ENCODE results near the gene SMYD3.
A peak's percentile ranks its signal among the peaks of the same experiment; 100 is the strongest.

SMYD3 gene

DNA sequence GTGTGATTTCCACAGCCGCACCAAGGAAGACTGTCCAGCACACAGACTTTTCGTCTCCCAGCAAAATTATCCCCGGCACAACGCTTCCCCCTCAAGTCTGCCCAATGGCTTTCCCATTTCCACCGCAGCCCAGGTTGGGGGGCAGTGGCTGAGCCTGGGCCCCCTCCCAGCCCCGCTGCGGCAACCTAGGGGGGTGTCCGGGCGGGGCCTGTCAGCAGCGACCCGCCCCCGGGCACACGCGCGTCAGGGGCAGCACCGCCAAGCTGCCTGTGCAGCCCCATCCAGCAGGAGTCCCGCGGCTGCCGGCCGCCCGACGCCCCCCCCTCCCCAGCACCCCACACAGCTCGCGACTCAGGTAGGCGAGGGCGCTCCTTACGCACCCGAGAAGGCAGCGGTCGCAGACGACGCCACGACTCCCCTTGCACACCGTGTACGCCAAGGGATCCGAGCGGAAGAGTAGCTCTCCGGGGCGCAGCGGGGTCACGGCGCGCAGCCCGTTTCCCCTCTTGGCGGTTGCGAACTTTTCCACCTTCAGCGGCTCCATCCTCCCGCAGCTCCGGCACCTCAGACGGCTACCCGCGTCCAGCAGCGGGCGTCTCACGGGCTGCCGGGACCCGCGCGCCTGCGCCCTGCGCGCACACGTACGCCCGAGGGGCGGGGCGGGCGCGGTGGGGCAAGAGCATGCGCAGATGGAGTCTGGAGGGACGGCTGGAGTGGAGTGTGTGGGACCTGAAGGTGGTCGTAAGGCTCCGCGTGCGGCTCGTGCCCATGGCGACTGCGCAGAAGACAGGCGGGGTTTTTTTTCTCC is at the start of gene SMYD3:
Gene SMYD3, minus strand, starts transcription at position 606 of the 808 bp plus-strand sequence.
- DNase-seq (ENCODE audit: low read depth in 2 of 2): peak; percentile 49 to 52

DNA sequence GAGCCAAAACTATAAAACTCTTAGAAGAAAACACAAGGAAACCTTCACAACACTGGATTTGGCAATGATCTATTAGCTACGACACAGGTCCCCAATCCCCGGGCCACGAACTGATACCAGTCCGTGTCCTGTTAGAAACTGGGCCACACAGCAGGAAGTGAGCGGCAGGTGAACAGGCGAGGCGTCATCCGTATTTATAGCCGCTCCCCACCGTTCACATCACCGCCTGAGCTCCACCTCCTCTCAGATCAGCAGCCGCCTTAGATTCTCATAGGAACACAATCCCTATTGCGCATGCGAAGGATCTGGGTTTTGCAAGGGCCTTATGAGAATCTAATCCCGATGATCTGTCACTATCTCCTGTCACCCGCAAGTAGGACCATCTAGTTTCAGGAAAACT is 47.1 kb upstream of the SMYD3 start:
- DNase-seq (ENCODE audit: low read depth in 2 of 2): no peak

DNA sequence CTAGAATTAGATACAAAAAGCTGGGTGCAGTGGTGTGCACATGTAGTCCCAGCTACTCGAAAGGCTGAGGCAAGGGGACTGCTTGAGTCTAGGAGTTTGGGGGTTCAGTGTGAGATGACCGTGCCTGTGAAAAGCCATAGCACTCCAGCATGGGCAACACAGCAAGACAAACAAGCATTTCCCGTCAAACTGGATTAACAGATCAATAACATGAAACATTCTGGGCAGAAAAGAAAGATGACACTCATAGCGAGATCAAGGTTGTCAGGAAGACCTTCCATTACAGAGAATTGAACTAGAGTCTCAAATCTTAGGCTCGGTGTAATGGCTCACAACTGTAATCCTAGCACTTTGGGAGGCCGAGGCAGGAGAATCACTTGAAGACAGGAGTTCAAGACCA is 45.0 kb upstream of the SMYD3 start:
- no peak for DNase-seq (ENCODE audit: low read depth in 2 of 2)

DNA sequence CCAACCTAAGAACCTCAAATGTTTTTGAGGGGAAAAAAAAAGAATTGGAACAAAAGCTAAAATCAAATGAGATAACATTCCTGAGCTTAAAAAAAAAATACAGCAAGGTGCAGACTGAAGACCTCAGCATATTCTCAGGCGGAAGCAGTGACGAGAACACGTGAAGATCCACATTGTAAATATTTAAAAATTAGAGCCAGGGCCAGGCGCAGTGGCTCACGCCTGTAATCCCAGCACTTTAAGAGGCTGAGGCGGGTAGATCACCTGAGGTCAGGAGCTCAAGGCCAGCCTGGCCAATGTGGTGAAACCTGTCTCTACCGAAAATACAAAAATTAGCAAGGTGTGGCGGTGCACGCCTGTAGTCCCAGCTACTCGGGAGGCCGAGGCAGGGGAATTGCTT is 43.3 kb upstream of the SMYD3 start:
- DNase-seq (ENCODE audit: low read depth in 2 of 2): no peak

DNA sequence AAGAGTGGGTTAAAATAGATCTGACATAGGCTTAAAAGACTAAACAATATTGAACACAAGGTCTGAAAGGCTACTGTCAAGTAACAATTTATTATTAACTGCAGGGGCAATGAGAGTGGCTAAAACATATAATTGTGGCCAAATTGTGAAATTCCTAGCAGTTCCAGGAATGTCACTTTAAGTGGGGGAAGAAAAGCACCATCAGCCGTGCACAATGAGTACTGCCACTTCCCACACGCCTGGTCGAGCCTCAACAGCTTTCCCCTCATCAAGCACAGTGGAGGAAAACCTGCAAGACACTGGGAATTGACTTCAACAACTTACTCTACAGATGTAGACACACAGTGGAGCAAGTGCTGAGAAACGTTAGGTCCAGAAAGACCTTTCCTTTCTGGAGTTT is 42.6 kb upstream of the SMYD3 start:
- DNase-seq (ENCODE audit: low read depth in 2 of 2): no peak

DNA sequence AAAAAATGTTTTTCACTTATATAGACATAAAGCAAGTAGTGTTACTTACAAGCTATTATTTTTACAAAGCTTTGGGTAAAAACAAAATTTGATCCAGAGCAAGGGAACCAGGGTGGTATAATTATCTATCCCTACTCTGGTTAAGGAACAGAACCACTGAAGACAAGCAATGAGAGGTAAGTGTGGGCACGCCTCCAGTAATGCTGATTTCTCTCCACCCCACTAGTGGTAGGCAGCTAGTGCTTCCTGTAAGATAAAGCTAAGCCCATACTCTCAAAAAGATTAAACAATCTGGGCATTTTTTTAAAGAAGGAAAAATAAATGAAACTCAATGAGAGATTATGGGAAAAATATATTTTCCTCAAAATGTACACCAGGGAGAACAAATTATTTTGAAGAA is 36.9 kb upstream of the SMYD3 start:
- DNase-seq (ENCODE audit: low read depth in 2 of 2): no peak

DNA sequence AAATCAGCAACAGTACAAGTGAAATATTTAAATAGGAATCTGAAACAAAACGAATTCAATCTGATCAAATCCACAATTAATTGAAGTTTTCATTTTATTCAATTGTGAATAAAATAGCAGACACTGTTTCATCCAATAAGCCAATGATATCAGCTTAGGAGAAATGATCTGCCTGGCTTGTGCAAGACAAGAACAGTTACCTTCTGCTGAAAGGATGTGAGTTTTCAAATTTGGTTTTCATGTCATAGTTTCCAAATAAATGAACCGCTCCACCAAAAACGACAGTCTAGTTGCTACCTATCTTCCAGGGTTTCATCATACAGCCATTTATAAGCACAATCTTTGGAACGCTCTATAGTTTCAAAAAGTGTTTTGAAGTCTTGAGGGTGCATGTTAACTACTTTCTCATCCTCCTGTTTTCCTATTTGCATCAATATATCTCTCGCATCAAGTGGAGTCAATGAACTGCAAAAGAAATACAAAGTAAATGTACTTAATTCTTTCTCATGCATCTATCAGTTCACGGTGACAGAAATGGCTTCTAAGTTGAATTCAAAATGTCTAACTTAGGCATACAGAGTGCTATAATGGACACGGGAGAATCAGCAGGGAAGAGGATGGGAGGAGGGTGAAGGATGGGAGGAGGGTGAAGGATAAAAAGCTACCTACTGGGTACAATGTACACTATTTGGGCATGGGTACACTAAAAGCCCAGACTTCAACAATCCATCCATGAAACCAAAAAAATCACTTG is 33.8 kb upstream of the SMYD3 start:
- DNase-seq (ENCODE audit: low read depth in 2 of 2): no peak

DNA sequence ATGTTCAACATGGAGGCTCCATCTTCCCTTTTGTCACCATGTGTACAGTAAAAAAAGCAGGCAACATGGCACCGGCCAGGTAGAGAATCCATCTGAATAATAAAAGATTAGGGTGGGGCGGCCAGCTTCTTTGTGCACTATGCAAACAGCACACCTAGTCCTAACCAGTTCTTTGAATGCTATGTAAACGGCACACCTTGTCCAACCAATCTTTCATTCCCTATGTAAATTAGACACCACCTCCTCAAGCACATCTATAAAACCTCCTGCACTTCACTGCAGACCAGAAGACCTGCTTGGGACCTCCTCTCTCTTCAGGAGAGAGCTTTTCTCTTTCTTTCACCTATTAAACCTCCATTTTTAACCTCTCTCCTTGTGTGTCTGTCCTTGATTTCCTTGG is 30.8 kb upstream of the SMYD3 start:
- no peak for DNase-seq (ENCODE audit: low read depth in 2 of 2)

DNA sequence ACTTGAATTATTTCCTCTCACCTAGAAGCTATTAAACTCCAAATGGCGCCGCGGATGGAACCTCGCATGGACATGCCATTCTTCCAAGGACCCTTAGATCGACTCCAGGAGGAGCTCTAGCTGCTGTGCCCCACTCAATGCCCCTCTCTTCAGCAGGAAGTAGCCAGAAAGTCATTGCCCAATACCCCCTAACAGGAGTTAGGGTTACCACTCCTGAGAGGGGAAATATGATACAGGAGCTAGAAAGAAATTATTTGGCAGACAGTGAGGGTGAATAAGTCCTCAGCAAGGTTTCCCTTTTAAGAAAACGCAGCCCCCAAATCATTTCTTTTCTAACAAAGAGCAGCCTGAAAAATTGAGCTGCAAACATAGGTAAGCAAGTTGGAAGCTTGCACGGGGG is 30.4 kb upstream of the SMYD3 start:
- no peak for DNase-seq (ENCODE audit: low read depth in 2 of 2)

DNA sequence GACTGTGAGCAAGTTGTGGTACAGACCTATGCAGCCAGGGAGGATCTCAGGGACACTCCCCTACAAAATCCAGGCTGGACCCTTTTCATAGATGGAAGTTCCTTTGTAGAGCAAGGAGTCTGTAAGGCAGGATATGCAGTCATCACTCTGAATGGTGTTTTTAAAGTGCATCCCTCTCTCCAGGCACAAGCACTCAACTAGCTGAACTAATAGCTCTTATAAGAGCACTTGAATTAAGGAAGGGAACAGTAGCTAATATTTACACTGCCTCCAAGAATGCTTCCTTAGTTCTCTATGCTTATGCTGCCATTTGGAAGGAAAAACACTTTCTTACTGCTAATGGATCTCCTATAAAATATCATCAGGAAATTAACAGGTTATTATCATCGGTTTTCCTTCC is 27.0 kb upstream of the SMYD3 start:
- no peak for DNase-seq (ENCODE audit: low read depth in 2 of 2)

DNA sequence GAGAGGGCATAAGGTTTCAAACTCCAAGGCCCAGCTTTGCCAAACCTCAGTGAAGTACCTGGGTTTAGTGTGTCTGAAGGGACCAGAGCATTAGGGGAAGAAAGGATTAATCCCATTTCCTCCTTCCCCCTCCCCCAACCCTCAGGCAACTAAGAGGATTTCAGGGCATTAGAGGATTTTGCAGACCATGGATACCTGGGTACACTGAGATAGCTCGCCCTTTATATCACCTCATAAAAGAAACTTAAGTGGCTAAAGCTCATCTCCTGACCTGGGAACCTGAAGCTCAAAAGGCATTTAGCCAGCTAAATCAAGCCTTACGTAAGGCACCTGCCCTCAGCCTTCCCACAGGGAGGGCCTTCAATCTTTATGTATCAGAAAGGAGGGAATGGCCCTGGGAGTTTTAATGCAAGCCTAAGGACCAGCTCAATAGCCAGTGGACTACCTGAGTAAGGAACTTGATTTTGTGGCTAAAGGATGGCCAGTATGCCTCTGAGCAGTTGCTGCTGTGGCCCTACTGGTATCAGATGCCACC is 26.4 kb upstream of the SMYD3 start:
- no peak for DNase-seq (ENCODE audit: low read depth in 2 of 2)

DNA sequence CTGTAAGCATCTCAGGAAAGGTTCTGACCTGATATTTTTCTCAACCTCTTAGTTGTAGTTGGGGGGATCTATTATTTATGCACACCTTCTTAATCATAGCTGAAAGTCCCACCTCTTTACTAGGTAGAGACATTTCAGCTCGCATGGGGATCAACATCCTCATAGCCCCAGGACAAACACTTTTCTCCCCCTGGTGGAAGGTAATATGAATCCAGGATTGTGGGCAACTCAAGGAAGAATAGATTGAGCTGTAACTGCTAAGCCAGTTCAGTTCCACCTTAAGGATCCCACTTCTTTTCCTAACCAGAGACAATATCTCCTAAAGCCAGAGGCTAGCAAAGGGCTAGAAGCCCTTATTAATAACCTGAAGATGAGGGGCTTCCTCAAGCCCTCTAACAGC is 25.4 kb upstream of the SMYD3 start:
- no peak for DNase-seq (ENCODE audit: low read depth in 2 of 2)

DNA sequence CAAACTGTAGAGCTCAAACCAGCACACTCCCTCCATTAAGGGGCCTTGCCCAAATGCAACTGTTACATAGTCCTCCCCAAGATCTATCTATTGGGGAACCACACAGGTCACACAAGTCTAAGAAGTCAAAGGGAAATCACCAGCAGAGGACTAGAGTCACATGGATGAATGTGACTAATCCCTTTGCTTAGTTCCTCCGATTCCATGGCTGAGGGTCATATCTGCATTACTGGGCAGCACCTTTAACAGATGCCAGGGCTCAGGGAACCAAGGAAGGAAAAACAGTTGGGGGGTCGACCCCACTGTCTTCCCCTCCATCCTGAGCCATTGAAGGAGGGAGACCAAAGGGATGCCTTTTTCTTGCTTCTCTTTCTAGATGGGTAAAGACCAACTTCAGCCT is 23.4 kb upstream of the SMYD3 start:
- DNase-seq (ENCODE audit: low read depth in 2 of 2): no peak

DNA sequence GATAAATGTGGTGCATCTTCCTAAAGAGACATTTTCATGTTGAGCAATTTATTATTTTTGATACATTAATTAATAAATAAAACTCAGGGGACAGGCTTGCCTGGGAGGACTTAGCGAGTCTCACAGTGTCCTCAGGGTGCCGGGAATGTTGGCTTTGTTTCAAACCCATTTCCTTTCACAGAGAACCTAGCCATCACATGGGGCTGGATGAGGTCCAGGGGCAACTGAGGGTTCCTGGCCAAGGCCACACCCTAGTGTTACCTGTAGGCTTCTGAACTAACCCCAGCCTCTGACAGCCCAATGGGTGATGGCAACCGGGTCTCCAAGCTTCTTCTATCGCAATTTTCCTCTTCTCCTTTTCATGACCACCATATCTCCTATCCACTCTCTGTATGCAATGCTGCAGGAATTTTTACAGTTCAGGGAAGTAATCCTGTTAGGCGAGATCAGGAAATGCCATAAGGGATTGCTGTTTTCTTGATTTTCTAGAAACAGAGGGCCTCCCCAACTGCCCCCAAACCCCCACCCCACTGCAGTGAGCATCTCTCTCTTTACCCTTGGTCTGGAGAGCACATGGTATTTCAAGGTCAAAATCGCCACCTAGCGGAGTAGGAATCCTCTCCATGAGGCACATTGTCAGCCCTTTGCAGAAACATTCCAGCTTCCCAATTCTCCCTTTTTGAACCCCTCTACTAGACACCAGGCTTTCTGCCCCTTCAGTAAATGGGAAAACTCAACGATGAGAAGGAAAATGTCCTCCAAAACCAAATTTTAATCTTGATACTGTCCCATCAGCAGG is 22.1 kb upstream of the SMYD3 start:
- no peak for DNase-seq (ENCODE audit: low read depth in 2 of 2)

DNA sequence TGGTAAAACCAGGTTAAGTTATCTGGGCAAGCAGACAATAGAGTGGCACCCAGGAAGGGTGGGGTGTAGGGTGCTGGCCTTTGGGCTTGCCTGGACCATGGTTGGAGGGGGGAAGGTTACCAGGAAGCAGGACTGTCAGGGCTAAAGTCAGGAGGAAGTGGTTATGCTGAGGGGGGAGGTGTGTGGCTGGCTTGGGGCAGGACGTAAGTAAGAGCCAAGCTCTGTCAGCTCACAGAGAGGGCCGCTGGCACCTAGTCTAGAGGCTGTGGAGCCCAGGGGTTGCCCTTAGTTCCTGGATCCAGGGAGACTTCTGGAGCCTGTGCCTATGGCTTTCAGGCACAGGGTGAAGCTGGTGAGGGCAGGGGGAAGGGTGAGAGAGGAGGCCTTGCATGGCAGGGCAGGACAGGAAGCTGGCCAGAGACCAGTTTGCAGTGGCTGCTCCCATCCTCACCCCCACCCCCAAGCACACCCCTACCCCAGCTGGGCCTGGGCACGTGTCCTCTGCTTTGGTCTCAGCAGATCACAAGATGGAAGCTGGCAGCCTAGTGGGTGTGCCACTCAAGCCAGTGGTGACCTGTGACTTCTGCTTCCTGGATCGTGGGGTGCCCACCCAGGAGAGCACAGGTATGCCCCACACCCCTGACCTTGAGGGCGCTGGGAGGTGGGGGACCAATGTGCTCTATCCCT is 20.5 kb upstream of the SMYD3 start:
- DNase-seq (ENCODE audit: low read depth in 2 of 2): no peak

DNA sequence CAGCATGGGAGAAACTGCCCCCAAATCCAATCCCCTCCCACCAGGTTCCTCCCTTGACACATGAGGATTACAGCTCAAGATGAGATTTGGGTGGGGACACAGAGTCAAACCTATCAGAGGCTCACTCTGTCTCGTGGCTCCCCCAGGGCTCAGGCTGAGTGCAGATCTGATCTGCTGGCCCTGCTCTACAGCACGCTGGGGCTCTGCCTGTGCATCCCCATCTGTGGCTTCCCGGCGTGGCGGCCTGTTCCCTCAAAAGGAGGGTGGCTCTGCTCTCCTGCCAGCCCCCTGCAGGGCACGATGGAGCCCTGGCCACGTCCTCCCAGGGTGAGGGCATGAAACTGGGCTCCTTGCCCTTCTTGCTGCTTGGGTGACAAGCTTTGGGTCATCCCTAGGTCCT is 19.8 kb upstream of the SMYD3 start:
- no peak for DNase-seq (ENCODE audit: low read depth in 2 of 2)

DNA sequence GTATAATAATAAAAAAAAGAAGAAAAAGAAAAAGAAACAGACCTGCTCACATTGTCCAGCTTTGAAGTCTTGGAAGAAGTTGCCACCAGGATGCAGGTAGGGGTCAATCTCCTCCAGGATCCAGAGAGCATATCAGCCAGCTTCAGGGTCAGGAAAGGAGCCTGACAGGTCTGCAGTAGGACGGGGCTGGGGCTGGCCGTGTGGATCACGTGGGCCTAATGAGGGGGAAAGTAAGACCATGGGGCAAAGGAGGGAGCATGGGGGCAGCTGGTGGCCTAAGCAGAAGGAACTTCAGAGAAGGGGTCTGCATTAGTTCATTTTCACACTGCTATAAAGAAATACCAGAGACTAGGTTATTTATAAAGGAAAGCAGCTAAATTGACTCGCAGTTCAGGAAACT is 19.3 kb upstream of the SMYD3 start:
- DNase-seq (ENCODE audit: low read depth in 2 of 2): no peak

DNA sequence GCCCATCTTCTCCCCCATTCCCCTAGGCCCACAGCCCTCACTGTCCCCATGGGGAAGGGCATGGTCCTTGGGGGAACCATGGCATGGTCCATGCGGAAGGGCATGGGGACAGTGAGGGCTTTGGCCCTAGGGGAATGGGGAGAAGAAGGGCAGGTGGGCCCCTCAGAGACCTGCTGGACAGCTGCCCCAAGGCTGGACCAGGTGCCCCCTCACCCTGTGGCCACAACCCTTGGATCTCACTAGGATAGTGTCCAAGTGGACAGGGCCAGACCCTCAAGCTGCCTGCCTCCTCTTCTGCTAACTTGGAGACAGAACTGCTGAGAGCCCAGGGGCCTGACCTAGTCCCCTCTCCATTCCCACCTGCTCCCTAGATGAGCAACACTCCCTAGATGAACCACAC is 12.4 kb upstream of the SMYD3 start:
- no peak for DNase-seq (ENCODE audit: low read depth in 2 of 2)

DNA sequence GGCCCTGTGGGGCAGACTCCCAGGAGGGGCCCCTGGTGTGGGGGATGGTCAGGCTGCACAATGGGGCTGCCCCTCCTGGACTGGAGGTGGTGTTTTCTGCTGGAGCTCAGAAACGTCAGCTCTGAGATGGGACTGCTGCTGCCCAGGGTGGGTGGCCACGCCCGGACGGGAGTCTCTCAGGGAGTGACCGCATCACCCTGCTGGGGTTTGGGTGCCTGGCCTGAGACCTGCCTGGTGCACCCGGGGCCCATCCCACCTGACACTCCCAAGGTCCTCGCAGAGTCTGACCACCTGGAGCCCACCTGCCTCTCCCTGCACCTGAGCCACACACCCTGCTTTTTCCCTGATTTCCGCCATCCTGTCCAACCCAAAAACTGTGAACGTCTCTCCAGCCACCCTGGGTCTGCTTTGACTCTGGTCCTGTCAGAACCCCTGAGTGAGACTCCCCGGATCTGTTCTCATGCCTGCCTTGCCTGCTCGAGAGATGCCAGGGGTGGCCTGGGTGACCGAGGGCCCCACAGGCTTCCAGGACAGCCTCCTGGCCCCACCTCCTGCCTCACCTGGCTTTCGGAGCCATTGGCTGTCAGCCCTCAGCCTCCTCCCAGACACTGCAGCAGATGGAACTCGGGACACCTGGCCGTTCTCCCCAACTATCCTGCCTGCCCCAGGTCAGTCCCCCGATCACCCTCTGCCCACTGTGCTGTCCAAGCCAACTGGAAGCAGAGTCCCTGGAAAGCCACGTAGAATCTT is 11.6 kb upstream of the SMYD3 start:
- no peak for DNase-seq (ENCODE audit: low read depth in 2 of 2)

DNA sequence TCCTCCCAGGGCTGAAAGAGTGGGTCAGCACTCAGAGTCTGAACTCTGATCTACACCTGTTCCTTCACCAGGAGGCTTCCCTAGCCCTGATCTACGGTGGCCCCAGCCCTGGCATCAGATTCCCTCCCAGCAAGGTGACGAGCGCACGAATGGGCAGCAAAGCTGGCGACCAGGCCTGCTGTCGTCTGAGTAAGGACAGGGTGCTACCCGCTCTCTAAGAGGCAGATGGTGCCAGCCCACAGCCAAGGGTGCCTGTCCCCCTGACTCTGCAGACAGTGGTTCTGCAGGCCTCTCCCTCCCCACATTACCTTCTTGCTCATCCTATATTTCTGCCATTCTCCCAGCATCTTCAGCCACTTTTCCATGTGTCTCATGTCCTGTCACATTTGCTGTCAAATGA is 10.3 kb upstream of the SMYD3 start:
- no peak for DNase-seq (ENCODE audit: low read depth in 2 of 2)

DNA sequence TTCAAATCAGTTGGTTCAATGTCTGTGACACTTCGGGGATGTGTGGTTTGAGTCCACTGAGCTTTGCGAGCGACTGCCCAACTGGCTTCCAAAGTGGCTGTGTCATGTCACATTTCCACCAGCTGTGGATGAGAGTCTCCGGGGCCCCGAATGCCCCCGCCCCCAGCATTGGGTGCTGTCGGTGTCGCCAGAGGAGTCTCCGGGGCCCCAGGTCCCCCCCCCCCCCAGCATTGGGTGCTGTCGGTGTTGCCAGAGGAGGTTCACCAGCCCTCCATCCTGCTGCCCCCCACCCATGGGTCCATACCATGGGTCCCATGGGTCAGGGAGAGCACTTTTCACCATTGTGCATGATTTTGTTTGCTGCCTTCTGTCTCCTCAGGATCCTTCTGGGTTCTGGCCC is 9.0 kb upstream of the SMYD3 start:
- no peak for DNase-seq (ENCODE audit: low read depth in 2 of 2)

Data from activated CD8-positive, alpha-beta memory T cell treated with anti-CD3 and anti-CD28 coated beads for 4 hours (primary cell).